Chondrocyte (in vitro differentiated cells): ENCODE measurements around the gene OR10K2. TPM values are rescaled to one million over a fixed set of nuclear protein-coding genes. Genes with fewer than 3 reads are reported as not detected.

Experiments
- DNase-seq: peaks from one replicate; pipeline ENCODE4 v3.0.0; 2021; ENCODE audit warnings: mixed read lengths, low spot score
- H3K27ac Mint-ChIP-seq: one replicate; pipeline ENCODE4 v1.8.0; 2021; ENCODE audit warnings: mild to moderate bottlenecking, moderate library complexity, mixed read lengths; ENCODE audit not compliant: unreplicated experiment
- H3K27me3 Mint-ChIP-seq: 2 replicates; pipeline ENCODE4 v1.8.0; 2021; ENCODE audit warnings: low read depth, mixed read lengths
- H3K36me3 Mint-ChIP-seq: 2 replicates; pipeline ENCODE4 v1.8.0; 2021; ENCODE audit warnings: low read depth, mixed read lengths
- H3K4me1 Mint-ChIP-seq: 2 replicates; pipeline ENCODE4 v1.8.0; 2021; ENCODE audit warnings: low read depth, mild to moderate bottlenecking, mixed read lengths
- H3K4me3 Mint-ChIP-seq: one replicate; pipeline ENCODE4 v1.8.0; 2021; ENCODE audit warnings: mild to moderate bottlenecking, moderate library complexity, mixed read lengths; ENCODE audit not compliant: unreplicated experiment
- H3K9me3 Mint-ChIP-seq: 2 replicates; pipeline ENCODE4 v1.8.0; 2021; ENCODE audit warnings: low read depth, mixed read lengths
- CTCF ChIP-seq: fragments of 200-600 bp; sonication (generic); IDR thresholded peaks from 2 replicates; pipeline ENCODE4 v1.5.0; 2021; ENCODE audit warnings: antibody characterized with exemption, mild to moderate bottlenecking, moderate library complexity
- total RNA-seq: library from RNA; stranded (reverse); gene quantifications from 3 replicates; pipeline ENCODE4 v1.2.1, GENCODE V29; 2021

The OR10K2 gene
- total RNA-seq, 1 donor from 2014 or later, result not detected

- no peak for DNase-seq
- H3K4me3 Mint-ChIP-seq, result no peak overlapping the region
- H3K9me3 Mint-ChIP-seq, result no peaks in the 10 kb centered on the region
- no peaks in the 10 kb centered on the region for H3K36me3 Mint-ChIP-seq
- no peak for TF ChIP-seq CTCF
- no peak overlapping the region for H3K27ac Mint-ChIP-seq
- no peaks in the 10 kb centered on the region for H3K4me1 Mint-ChIP-seq
- no peaks in the 10 kb centered on the region for H3K27me3 Mint-ChIP-seq
Observed at GRCh38 chr1:158417586-158417985, 8.5 kb downstream of the OR10K2 start.

- no peak for DNase-seq
- TF ChIP-seq CTCF, result no peak
- H3K9me3 Mint-ChIP-seq, result no peaks in the 10 kb centered on the region
- H3K36me3 Mint-ChIP-seq, result no peaks in the 10 kb centered on the region
- no peak overlapping the region for H3K4me3 Mint-ChIP-seq
- H3K27ac Mint-ChIP-seq, result no peak overlapping the region
- H3K4me1 Mint-ChIP-seq, result no peaks in the 10 kb centered on the region
- H3K27me3 Mint-ChIP-seq, result no peaks in the 10 kb centered on the region
Observed at GRCh38 chr1:158414651-158415345, 11.2 kb downstream of the OR10K2 start.

- no peak for DNase-seq
- TF ChIP-seq CTCF, result no peak
- Mint-ChIP-seq H3K36me3 (no peaks in the 10 kb centered on the region), H3K27me3 (no peaks in the 10 kb centered on the region), H3K27ac (no peak overlapping the region), H3K4me3 (no peak overlapping the region), H3K9me3 (no peaks in the 10 kb centered on the region), H3K4me1 (no peaks in the 10 kb centered on the region)
Observed at GRCh38 chr1:158407092-158407491, 18.9 kb downstream of the OR10K2 start.

GRCh38 chr1:158400871-158401270, 25.2 kb downstream of the OR10K2 start:
- H3K4me3 Mint-ChIP-seq, result no peak overlapping the region
- no peaks in the 10 kb centered on the region for H3K36me3 Mint-ChIP-seq
- no peaks in the 10 kb centered on the region for H3K4me1 Mint-ChIP-seq
- H3K27me3 Mint-ChIP-seq, result peaks cover 12% of the 10 kb centered on the region
- H3K27ac Mint-ChIP-seq, result no peak overlapping the region
- DNase-seq, result no peak
- TF ChIP-seq CTCF, result no peak
- H3K9me3 Mint-ChIP-seq, result no peaks in the 10 kb centered on the region

- H3K9me3 Mint-ChIP-seq, result no peaks in the 10 kb centered on the region
- no peak for TF ChIP-seq CTCF
- no peak within 1 kb of the TSS for H3K27ac Mint-ChIP-seq
- no peak for DNase-seq
- H3K4me1 Mint-ChIP-seq, result no peaks in the 10 kb centered on the region
- H3K4me3 Mint-ChIP-seq, result no peak within 1 kb of the TSS
- no peaks in the 10 kb centered on the region for H3K36me3 Mint-ChIP-seq
- peaks cover 17% of the 10 kb centered on the region for H3K27me3 Mint-ChIP-seq
Observed at GRCh38 chr1:158398818-158399514, 27.1 kb downstream of the OR10K2 start, which contains the start of gene OR10T2. Gene OR10T2, minus strand, starts transcription at chr1:158399466. Its CDS starts 0 bp downstream, at chr1:158399466.
